Effector CD4-positive, alpha-beta T cell (primary cell): ENCODE measurements around the gene AP1S3.

ENCODE experiments used
- DNase-seq: peaks from one replicate; pipeline ENCODE4 v3.0.0-alpha.2; 2020

Gene AP1S3

GRCh38 chr2:223712642-223713041 lies 124.7 kb downstream of the AP1S3 start:
- DNase-seq: no peak

GRCh38 chr2:223711596-223712326 lies 125.6 kb downstream of the AP1S3 start:
- DNase-seq: no peak
